Left lung (tissue), 10 donors: Measurements from ENCODE around the gene RTEL1. TPM values are rescaled to one million over a fixed set of nuclear protein-coding genes. Genes with fewer than 3 reads are reported as not detected.

Source experiments
- ATAC-seq: fragments of 200-7000 bp; cut with Tn5 transposase; one replicate; pipeline ENCODE4 v1.9.1; 2020; ENCODE audit warnings: moderate library complexity
- DNase-seq, 4 donors: peaks; one replicate each; pipeline ENCODE4 v3.0.0-alpha.2; 2013 to 2020
- H3K27ac ChIP-seq, 2 donors: fragments of 200-600 bp; sonication (generic) in 1 of 2; one replicate each; pipeline versions ENCODE4 v1.5.0 to v1.8.0; 2020 to 2021
- H3K27me3 ChIP-seq, 2 donors: fragments of 200-600 bp; sonication (generic) in 1 of 2; one replicate each; pipeline versions ENCODE4 v1.5.0 to v1.8.0; 2020 to 2021
- H3K36me3 ChIP-seq, 2 donors: fragments of 200-600 bp; sonication (generic) in 1 of 2; one replicate each; pipeline versions ENCODE4 v1.5.0 to v1.8.0; 2020 to 2021
- H3K4me1 ChIP-seq, 2 donors: fragments of 200-600 bp; one replicate each; pipeline ENCODE4 v1.8.0; 2021
- H3K4me3 ChIP-seq, 2 donors: fragments of 200-600 bp; sonication (generic) in 1 of 2; one replicate each; pipeline versions ENCODE4 v1.5.0 to v1.8.0; 2020 to 2021; ENCODE audit warnings: mild to moderate bottlenecking in 1 of 2
- H3K9me3 ChIP-seq, 2 donors: fragments of 200-600 bp; sonication (generic) in 1 of 2; one replicate each; pipeline versions ENCODE4 v1.5.0 to v1.8.0; 2020 to 2021
- intact Hi-C, 2 donors: fragments of 100-400 bp; cut with DNase I; formaldehyde crosslinking; loops; one replicate each; pipeline versions ENCODE4 v1.11.2 to v1.14.2; 2022
- polyA plus RNA-seq, 6 donors: library from polyadenylated mRNA; unstranded; fragments of 120-200 nt; gene quantifications; one replicate each; pipeline ENCODE4 v1.2.1, GENCODE V29; 2013; ENCODE audit not compliant: insufficient read length in 6 of 6
- total RNA-seq, 2 donors: library from RNA; stranded (reverse); fragmentation: NEBNext Ultra II Directional; extraction: Animal tissue kit (Norgen Biotek cat#: 25700); gene quantifications; one replicate each; pipeline ENCODE4 v1.2.1, GENCODE V29; 2021
- TF ChIP-seq, protein P1 (sequence below), 2 donors: fragments of 200-600 bp; sonication (generic) in 1 of 2; IDR thresholded peaks; one replicate each; pipeline versions ENCODE4 v1.5.0 to v1.8.0; 2021; ENCODE audit warnings: antibody characterized with exemption in 2 of 2
- donor health status: DM: no; HTN: yes; CAD: no.
- donor health status: DM: no; HTN: no; CAD: no.

RTEL1 gene
- total and polyA plus RNA-seq, 8 donors, result 19.6 to 38.8 (median 22.4) TPM

DNA sequence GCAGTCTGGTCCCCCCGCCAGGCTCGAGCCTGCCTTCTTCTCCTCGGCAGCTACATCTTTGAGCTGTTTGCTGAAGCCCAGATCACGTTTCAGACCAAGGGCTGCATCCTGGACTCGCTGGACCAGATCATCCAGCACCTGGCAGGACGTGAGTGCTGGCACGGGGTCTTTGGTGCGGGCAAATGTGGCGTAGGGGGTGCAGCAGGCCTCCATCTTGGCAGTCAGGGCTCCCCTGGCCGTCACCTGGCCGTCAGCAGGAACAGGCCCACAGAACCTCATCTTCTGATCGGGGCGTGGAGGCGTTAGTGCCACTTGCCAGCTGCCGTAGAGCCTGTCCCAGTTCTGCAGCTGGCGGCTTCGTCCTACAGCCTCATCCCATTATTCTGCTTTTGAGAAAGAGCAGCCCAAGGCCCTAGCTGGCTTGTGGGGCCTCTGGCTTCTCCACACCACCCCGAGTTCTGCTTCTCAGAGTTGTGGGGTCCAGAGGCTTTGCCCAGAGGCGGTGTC is 21.7 kb downstream of the RTEL1 start:
- Histone ChIP-seq H3K27ac (no peak overlapping the region), H3K36me3 (peaks cover 0 to 66% of the 10 kb centered on the region in 2 donors), H3K27me3 (no peaks in the 10 kb centered on the region), H3K4me1 (peaks cover 4 to 16% of the 10 kb centered on the region in 2 donors), H3K4me3 (no peak overlapping the region), H3K9me3 (no peaks in the 10 kb centered on the region)
- TF ChIP-seq, protein P1, sequence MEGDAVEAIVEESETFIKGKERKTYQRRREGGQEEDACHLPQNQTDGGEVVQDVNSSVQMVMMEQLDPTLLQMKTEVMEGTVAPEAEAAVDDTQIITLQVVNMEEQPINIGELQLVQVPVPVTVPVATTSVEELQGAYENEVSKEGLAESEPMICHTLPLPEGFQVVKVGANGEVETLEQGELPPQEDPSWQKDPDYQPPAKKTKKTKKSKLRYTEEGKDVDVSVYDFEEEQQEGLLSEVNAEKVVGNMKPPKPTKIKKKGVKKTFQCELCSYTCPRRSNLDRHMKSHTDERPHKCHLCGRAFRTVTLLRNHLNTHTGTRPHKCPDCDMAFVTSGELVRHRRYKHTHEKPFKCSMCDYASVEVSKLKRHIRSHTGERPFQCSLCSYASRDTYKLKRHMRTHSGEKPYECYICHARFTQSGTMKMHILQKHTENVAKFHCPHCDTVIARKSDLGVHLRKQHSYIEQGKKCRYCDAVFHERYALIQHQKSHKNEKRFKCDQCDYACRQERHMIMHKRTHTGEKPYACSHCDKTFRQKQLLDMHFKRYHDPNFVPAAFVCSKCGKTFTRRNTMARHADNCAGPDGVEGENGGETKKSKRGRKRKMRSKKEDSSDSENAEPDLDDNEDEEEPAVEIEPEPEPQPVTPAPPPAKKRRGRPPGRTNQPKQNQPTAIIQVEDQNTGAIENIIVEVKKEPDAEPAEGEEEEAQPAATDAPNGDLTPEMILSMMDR (IDR thresholded peaks at IDR 0.05), result no peak
- intact Hi-C loops, result no loop called here
- DNase-seq (no peak), ATAC-seq (no peak)

DNA sequence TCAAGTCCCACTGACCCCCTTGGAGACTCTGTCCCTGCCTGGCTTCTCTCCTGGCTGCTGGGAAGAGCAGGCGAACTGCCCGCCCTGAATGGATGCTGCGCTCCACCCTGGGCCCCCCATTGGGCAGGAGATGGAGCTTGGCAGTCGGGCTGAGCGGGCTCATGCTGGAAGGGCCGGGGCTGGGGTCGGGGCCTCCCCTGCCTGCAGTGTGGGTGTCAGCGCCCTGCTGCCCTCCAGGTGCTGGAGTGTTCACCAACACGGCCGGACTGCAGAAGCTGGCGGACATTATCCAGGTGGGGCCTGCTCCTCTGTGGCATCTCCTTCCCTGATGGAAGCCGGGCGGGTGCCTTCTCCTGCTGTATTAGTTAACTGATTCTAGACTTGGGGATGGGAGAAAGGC is 22.3 kb downstream of the RTEL1 start:
- Histone ChIP-seq H3K27ac (no peak overlapping the region), H3K4me3 (no peak overlapping the region), H3K27me3 (no peaks in the 10 kb centered on the region), H3K36me3 (peaks cover 0 to 60% of the 10 kb centered on the region in 2 donors), H3K9me3 (no peaks in the 10 kb centered on the region), H3K4me1 (peaks cover 4 to 22% of the 10 kb centered on the region in 2 donors)
- DNase-seq (no peak), ATAC-seq (no peak)
- intact Hi-C loops, result no loop called here
- TF ChIP-seq, protein P1 (IDR thresholded peaks at IDR 0.05), result no peak

DNA sequence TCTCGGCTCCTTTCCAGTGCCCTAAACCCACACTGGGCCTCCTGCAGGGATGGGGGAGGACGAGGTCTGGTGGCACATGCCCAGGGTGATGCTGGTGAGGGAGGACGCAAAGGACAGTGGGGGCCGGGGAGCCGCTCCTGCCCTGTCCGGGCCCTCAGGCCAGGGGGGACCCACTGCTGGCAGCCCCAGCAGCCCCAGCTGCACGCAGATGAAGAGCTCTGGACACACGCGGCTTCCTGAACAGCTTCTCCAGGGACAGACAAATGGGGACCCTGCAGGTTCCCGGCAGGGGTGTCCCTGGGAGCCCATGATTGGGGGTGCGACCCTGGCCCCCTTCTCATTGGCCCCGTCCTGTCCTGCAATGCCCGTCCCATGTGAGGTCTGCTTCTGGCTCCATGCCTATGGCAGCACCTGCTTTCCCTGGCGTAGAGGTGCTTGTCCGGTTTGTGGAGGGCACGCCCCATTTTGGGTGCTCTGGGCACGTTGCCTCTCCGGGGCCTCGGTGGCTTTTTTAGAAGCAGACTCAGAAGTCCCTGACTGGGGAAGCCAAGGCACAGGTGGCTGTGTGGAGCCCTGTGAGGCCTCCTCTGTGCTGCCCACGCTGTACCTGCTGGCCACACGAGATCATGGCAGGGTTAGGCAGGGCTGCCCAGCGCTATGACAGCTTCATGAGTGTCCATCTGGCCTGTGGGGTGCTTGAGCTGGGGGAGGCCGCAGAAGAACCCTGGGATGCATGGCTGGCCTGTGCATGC is 22.9 kb downstream of the RTEL1 start:
- no peaks in the 10 kb centered on the region for H3K27me3 ChIP-seq
- no peak overlapping the region for H3K27ac ChIP-seq
- no peak overlapping the region for H3K4me3 ChIP-seq
- no peaks in the 10 kb centered on the region for H3K9me3 ChIP-seq
- TF ChIP-seq, protein P1 (IDR thresholded peaks at IDR 0.05), result no peak
- H3K4me1 ChIP-seq, result peaks cover 5 to 28% of the 10 kb centered on the region in 2 donors
- intact Hi-C loops, result no loop called here
- ATAC-seq (no peak), DNase-seq (no peak)
- peaks cover 0 to 54% of the 10 kb centered on the region in 2 donors for H3K36me3 ChIP-seq

DNA sequence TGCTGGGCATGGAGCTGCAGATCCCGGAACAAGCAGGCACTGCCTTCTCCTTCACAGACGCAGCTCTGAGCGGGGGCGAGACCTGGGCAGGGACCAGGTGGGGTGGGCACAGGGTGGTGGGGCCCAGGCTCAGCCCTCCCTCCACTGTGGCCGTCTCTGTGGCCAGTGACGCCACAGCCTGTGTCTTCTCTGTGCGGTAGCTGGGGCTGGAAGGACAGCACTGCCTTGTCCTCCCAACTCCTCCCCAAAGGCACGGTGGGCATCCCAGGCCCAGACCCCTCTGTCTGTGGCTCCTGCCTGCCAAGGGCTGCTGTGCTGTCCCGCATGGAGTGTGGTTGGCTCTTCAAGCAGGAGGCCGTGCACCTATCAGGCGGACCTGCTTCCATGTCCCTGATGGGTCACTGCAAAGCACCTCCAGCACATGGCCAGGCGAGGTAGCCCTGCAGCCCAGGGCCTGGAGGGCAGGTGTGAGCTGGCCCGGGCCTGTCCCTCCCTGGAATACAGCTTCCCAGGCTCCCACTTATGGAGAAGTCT is 23.6 kb downstream of the RTEL1 start:
- no peak for ATAC-seq
- peaks cover 0 to 49% of the 10 kb centered on the region in 2 donors for H3K36me3 ChIP-seq
- peaks cover 12 to 35% of the 10 kb centered on the region in 2 donors for H3K4me1 ChIP-seq
- intact Hi-C loops, result no loop called here
- TF ChIP-seq, protein P1 (IDR thresholded peaks at IDR 0.05), result no peak
- no peaks in the 10 kb centered on the region for H3K9me3 ChIP-seq
- H3K4me3 ChIP-seq, result no peak overlapping the region
- DNase-seq, result peak in 1 of 4 donors; percentile 65
- H3K27ac ChIP-seq, result peak overlapping the region; percentile 53 to 67
- no peaks in the 10 kb centered on the region for H3K27me3 ChIP-seq

DNA sequence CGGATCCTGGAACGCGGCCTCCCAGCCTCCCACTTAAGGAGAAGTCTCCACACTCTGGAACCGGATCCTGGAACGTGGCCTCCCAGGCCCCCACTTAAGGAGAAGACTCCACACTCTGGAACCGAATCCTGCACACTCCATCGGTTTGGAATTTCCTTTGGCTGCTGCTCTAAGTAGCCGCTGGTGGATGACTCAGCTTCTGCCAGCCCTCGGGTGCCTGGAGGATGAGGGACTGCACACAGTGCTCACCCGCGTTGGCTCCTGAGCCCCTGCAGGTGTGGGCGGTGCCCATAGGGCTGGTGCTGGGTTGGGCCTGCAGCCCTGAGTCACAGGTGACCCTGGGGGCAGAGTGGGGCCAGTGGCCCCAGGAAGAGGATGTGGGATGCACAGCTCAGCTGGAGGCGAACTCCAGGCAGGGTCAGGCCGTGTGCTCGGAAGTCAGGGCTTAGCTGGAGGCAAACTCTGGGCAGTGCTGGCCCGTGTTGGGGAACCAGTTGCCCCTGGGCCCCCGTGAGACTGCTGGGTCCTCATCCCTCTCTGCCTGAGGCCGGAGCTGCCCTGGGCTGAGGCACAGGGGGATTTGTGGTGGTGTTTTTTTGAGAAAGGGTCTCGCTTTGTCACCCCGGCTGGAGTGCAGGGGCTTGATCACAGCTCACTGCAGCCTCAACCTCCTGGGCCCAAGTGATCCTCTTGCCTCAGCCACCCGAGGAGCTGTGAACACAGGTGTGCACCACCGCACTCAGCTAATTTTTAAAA is 24.4 kb downstream of the RTEL1 start:
- Histone ChIP-seq H3K4me3 (no peak overlapping the region), H3K9me3 (no peaks in the 10 kb centered on the region), H3K27ac (peak overlapping the region; percentile 59 to 67), H3K27me3 (no peaks in the 10 kb centered on the region), H3K4me1 (peaks cover 20 to 43% of the 10 kb centered on the region in 2 donors), H3K36me3 (peaks cover 0 to 42% of the 10 kb centered on the region in 2 donors)
- intact Hi-C loops, result no loop called here
- DNase-seq, result peak in 1 of 4 donors; percentile 77
- ATAC-seq, result peak; percentile 67
- TF ChIP-seq, protein P1 (IDR thresholded peaks at IDR 0.05), result no peak
